Activated CD4-positive, alpha-beta T cell treated with anti-CD3 and anti-CD28 coated beads for 4 hours (primary cell): ENCODE results near the gene MARK1.
"Not testable (repeated sequence)": the region's sequence is repeated elsewhere in the genome, so short reads cannot be mapped to it uniquely, and the experiment has no call there.

Experiments
- DNase-seq, 2 donors: peaks; one replicate each; pipeline ENCODE4 v3.0.0-alpha.2; 2020

MARK1 gene

GRCh38 chr1:220529521-220530020, 1.6 kb downstream of the MARK1 start:
- no peak for DNase-seq

- DNase-seq: no peak
These were observed 5.7 kb downstream of the MARK1 start for GRCh38 chr1:220533504-220534109.

- DNase-seq: no peak
These were observed 17.0 kb downstream of the MARK1 start for GRCh38 chr1:220544901-220545303.

- no peak for DNase-seq
These were observed 23.0 kb downstream of the MARK1 start for GRCh38 chr1:220550811-220551399.

- no peak for DNase-seq
These were observed 23.8 kb downstream of the MARK1 start for GRCh38 chr1:220551718-220552117.

GRCh38 chr1:220552672-220553260, 24.8 kb downstream of the MARK1 start:
- DNase-seq: no peak

GRCh38 chr1:220556641-220557040, 28.7 kb downstream of the MARK1 start:
- DNase-seq: no peak

GRCh38 chr1:220563564-220563963, 35.6 kb downstream of the MARK1 start:
- no peak for DNase-seq

GRCh38 chr1:220564216-220564615, 36.3 kb downstream of the MARK1 start:
- no peak for DNase-seq

- no peak for DNase-seq
These were observed 37.7 kb downstream of the MARK1 start for GRCh38 chr1:220565670-220566069.

GRCh38 chr1:220566869-220567268, 38.9 kb downstream of the MARK1 start:
- DNase-seq: no peak

- no peak for DNase-seq
These were observed 44.5 kb downstream of the MARK1 start for GRCh38 chr1:220572416-220572815.

- no peak for DNase-seq
These were observed 45.9 kb downstream of the MARK1 start for GRCh38 chr1:220573836-220574235.

GRCh38 chr1:220575718-220576497, 48.0 kb downstream of the MARK1 start:
- DNase-seq: no peak

GRCh38 chr1:220577926-220578325, 50.0 kb downstream of the MARK1 start:
- DNase-seq: no peak

- DNase-seq: no peak
These were observed 51.4 kb downstream of the MARK1 start for GRCh38 chr1:220579317-220579716.

GRCh38 chr1:220592714-220593113, 64.8 kb downstream of the MARK1 start:
- DNase-seq: no peak

- no peak for DNase-seq
These were observed 66.4 kb downstream of the MARK1 start for GRCh38 chr1:220594356-220594755.

- no peak for DNase-seq
These were observed 67.2 kb downstream of the MARK1 start for GRCh38 chr1:220595179-220595578.

GRCh38 chr1:220604926-220605325, 77.0 kb downstream of the MARK1 start:
- DNase-seq: no peak

- not testable (repeated sequence) for DNase-seq
These were observed 77.7 kb downstream of the MARK1 start for GRCh38 chr1:220605651-220606050.

GRCh38 chr1:220611100-220611499, 83.2 kb downstream of the MARK1 start:
- DNase-seq: not testable (repeated sequence)

- DNase-seq: no peak
These were observed 88.9 kb downstream of the MARK1 start for GRCh38 chr1:220616836-220617235.

- no peak for DNase-seq
These were observed 100.5 kb downstream of the MARK1 start for GRCh38 chr1:220628431-220628830.
